GM23338 (cell line): ENCODE results near the gene MAPT. TPM values are rescaled to one million over a fixed set of nuclear protein-coding genes. Genes with fewer than 3 reads are reported as not detected.

Source experiments
- ATAC-seq: fragments of 200-7000 bp; cut with Tn5 transposase; 3 replicates; pipeline ENCODE4 v1.9.1; 2020
- DNase-seq: peaks from one replicate; pipeline ENCODE4 v3.0.0-alpha.2; 2015; ENCODE audit warnings: low spot score
- H2AFZ ChIP-seq: fragments of 200-600 bp; sonication (generic); 2 replicates; pipeline ENCODE4 v1.8.0; 2016; ENCODE audit warnings: antibody characterized with exemption, mild to moderate bottlenecking, moderate library complexity
- H3F3A ChIP-seq: fragments of 200-600 bp; sonication (generic); replicated peaks from 2 replicates; pipeline ENCODE4 v1.8.0; 2017; ENCODE audit warnings: antibody characterized with exemption, mixed run types, low read depth
- H3K27ac ChIP-seq: fragments of 200-600 bp; sonication (generic); 2 replicates; pipeline ENCODE4 v1.6.1; 2016; ENCODE audit warnings: low read depth
- H3K27me3 ChIP-seq: fragments of 200-600 bp; sonication (generic); 2 replicates; pipeline ENCODE4 v1.8.0; 2016; ENCODE audit warnings: mild to moderate bottlenecking, mixed run types, moderate library complexity; ENCODE audit not compliant: insufficient read depth
- H3K36me3 ChIP-seq: fragments of 200-600 bp; sonication (generic); 2 replicates; pipeline ENCODE4 v1.8.0; 2016; ENCODE audit warnings: mild to moderate bottlenecking; ENCODE audit not compliant: insufficient read depth
- H3K4me1 ChIP-seq: fragments of 200-600 bp; sonication (generic); 2 replicates; pipeline ENCODE4 v1.8.0; 2016; ENCODE audit warnings: mild to moderate bottlenecking, moderate library complexity; ENCODE audit not compliant: insufficient read depth
- H3K4me2 ChIP-seq: fragments of 200-600 bp; sonication (generic); 2 replicates; pipeline ENCODE4 v1.7.1; 2017; ENCODE audit warnings: mixed run types
- H3K4me3 ChIP-seq: fragments of 200-600 bp; sonication (generic); 2 replicates; pipeline ENCODE4 v1.6.1; 2016; ENCODE audit warnings: mixed run types
- H3K79me2 ChIP-seq: fragments of 200-600 bp; sonication (generic); replicated peaks from 2 replicates; pipeline ENCODE4 v1.8.0; 2017; ENCODE audit warnings: mild to moderate bottlenecking; ENCODE audit not compliant: insufficient read depth
- H3K9me2 ChIP-seq: fragments of 200-600 bp; sonication (generic); 2 replicates; pipeline ENCODE4 v1.8.0; 2017; ENCODE audit not compliant: insufficient read depth
- H4K20me1 ChIP-seq: fragments of 200-600 bp; sonication (generic); replicated peaks from 2 replicates; pipeline ENCODE4 v1.8.0; 2017; ENCODE audit warnings: mild to moderate bottlenecking; ENCODE audit not compliant: insufficient read depth
- H3K27ac Mint-ChIP-seq: 2 replicates; pipeline ENCODE4 v1.8.0; 2020; ENCODE audit warnings: inconsistent platforms, mild to moderate bottlenecking, moderate library complexity, mixed read lengths
- H3K27me3 Mint-ChIP-seq: 3 replicates; pipeline ENCODE4 v1.8.0; 2022; ENCODE audit warnings: low read depth, mild to moderate bottlenecking, moderate library complexity, mixed read lengths, inconsistent platforms; ENCODE audit not compliant: insufficient read depth, poor library complexity
- H3K36me3 Mint-ChIP-seq: 3 replicates; pipeline ENCODE4 v1.8.0; 2021; ENCODE audit warnings: low read depth, mild to moderate bottlenecking, inconsistent platforms, moderate library complexity, mixed read lengths
- H3K4me1 Mint-ChIP-seq: 3 replicates; pipeline ENCODE4 v1.8.0; 2020; ENCODE audit warnings: mild to moderate bottlenecking, inconsistent platforms, mixed read lengths
- H3K4me3 Mint-ChIP-seq: 3 replicates; pipeline ENCODE4 v1.8.0; 2021; ENCODE audit warnings: moderate library complexity, mild to moderate bottlenecking, inconsistent platforms, mixed read lengths
- H3K9me3 Mint-ChIP-seq: 3 replicates; pipeline ENCODE4 v1.8.0; 2020; ENCODE audit warnings: moderate library complexity, mild to moderate bottlenecking, inconsistent platforms, mixed read lengths
- CREB1 ChIP-seq: fragments of 250-450 bp; sonication (Bioruptor Pico); IDR thresholded peaks from 2 replicates; pipeline ENCODE4 v1.5.0; 2020; ENCODE audit warnings: low read depth, mild to moderate bottlenecking, moderate library complexity
- CTCF ChIP-seq, 2 experiments: fragments of 200-600 bp in 1 of 2; sonication (generic) in 1 of 2; conservative IDR thresholded peaks; 2 replicates each; pipeline versions ENCODE4 v1.5.1 to v1.6.1; 2016 to 2017; ENCODE audit warnings: antibody characterized with exemption in 2 of 2, low read depth in 2 of 2, mild to moderate bottlenecking in 2 of 2, moderate library complexity in 1 of 2
- ETS1 ChIP-seq: IDR thresholded peaks from 2 replicates; pipeline ENCODE4 v1.6.1; 2016; ENCODE audit warnings: antibody characterized with exemption
- EZH2 ChIP-seq: fragments of 200-600 bp; sonication (generic); IDR thresholded peaks from one replicate; pipeline ENCODE4 v1.8.0; 2017; ENCODE audit warnings: antibody characterized with exemption, mild to moderate bottlenecking, low read depth; ENCODE audit not compliant: unreplicated experiment
- EZH2phosphoT487 ChIP-seq: fragments of 200-600 bp; sonication (generic); IDR thresholded peaks from one replicate; pipeline ENCODE4 v1.8.1; 2018; ENCODE audit warnings: antibody characterized with exemption; ENCODE audit not compliant: unreplicated experiment
- JUNB ChIP-seq: IDR thresholded peaks from one replicate; pipeline ENCODE4 v1.6.1; 2016; ENCODE audit warnings: antibody characterized with exemption; ENCODE audit not compliant: unreplicated experiment
- NANOG ChIP-seq: IDR thresholded peaks from 2 replicates; pipeline ENCODE4 v1.6.1; 2016; ENCODE audit warnings: antibody characterized with exemption, borderline replicate concordance
- POLR2AphosphoS5 ChIP-seq: IDR thresholded peaks from 2 replicates; pipeline ENCODE4 v1.6.1; 2016; ENCODE audit warnings: antibody characterized with exemption, low read depth
- STAT1 ChIP-seq: IDR thresholded peaks from one replicate; pipeline ENCODE4 v1.6.1; 2016; ENCODE audit warnings: antibody characterized with exemption; ENCODE audit not compliant: unreplicated experiment
- ZNF114 ChIP-seq: fragments of 250-450 bp; sonication (Bioruptor Pico); IDR thresholded peaks from 2 replicates; pipeline ENCODE4 v1.5.0; 2020; ENCODE audit warnings: mild to moderate bottlenecking, moderate library complexity
- polyA plus RNA-seq: library from polyadenylated mRNA; unstranded; fragments of >200 nt; fragmentation: Nextera tagmentation; extraction: Ambion mirVana; gene quantifications from 2 replicates; pipeline ENCODE4 v1.2.1, GENCODE V29; 2016
- total RNA-seq: library from RNA; depleted of rRNA; stranded (reverse); fragments of >200 nt; shearing (Covaris generic); gene quantifications from 2 replicates; pipeline ENCODE4 v1.2.3, GENCODE V29; 2014
- TF ChIP-seq, protein P1 (sequence below): fragments of 250-450 bp; sonication (Bioruptor Pico); IDR thresholded peaks from 2 replicates; pipeline ENCODE4 v1.5.0; 2020; ENCODE audit warnings: mild to moderate bottlenecking, moderate library complexity

MAPT gene
- total and polyA plus RNA-seq, 2 experiments from 2014 or later: 1.1 to 2.1 TPM

- TF ChIP-seq CTCF (conservative IDR thresholded peaks at IDR 0.05; ENCODE audit: low read depth in 2 of 2) (no peak), STAT1 (no peak), EZH2phosphoT487 (no peak), NANOG (no peak), JUNB (no peak), EZH2 (no peak), ETS1 (no peak), ZNF114 (no peak), CREB1 (CRISPR knock-in tag) (no peak), POLR2AphosphoS5 (no peak)
These were observed 36.1 kb downstream of the MAPT start (continued) for GRCh38 chr17:45930420-45930951.

- ATAC-seq: no peak
- H3K36me3 Mint-ChIP-seq: peaks cover 3% of the 10 kb centered on the region; the same call in 2 of the 3 replicates
- TF ChIP-seq, protein P1, sequence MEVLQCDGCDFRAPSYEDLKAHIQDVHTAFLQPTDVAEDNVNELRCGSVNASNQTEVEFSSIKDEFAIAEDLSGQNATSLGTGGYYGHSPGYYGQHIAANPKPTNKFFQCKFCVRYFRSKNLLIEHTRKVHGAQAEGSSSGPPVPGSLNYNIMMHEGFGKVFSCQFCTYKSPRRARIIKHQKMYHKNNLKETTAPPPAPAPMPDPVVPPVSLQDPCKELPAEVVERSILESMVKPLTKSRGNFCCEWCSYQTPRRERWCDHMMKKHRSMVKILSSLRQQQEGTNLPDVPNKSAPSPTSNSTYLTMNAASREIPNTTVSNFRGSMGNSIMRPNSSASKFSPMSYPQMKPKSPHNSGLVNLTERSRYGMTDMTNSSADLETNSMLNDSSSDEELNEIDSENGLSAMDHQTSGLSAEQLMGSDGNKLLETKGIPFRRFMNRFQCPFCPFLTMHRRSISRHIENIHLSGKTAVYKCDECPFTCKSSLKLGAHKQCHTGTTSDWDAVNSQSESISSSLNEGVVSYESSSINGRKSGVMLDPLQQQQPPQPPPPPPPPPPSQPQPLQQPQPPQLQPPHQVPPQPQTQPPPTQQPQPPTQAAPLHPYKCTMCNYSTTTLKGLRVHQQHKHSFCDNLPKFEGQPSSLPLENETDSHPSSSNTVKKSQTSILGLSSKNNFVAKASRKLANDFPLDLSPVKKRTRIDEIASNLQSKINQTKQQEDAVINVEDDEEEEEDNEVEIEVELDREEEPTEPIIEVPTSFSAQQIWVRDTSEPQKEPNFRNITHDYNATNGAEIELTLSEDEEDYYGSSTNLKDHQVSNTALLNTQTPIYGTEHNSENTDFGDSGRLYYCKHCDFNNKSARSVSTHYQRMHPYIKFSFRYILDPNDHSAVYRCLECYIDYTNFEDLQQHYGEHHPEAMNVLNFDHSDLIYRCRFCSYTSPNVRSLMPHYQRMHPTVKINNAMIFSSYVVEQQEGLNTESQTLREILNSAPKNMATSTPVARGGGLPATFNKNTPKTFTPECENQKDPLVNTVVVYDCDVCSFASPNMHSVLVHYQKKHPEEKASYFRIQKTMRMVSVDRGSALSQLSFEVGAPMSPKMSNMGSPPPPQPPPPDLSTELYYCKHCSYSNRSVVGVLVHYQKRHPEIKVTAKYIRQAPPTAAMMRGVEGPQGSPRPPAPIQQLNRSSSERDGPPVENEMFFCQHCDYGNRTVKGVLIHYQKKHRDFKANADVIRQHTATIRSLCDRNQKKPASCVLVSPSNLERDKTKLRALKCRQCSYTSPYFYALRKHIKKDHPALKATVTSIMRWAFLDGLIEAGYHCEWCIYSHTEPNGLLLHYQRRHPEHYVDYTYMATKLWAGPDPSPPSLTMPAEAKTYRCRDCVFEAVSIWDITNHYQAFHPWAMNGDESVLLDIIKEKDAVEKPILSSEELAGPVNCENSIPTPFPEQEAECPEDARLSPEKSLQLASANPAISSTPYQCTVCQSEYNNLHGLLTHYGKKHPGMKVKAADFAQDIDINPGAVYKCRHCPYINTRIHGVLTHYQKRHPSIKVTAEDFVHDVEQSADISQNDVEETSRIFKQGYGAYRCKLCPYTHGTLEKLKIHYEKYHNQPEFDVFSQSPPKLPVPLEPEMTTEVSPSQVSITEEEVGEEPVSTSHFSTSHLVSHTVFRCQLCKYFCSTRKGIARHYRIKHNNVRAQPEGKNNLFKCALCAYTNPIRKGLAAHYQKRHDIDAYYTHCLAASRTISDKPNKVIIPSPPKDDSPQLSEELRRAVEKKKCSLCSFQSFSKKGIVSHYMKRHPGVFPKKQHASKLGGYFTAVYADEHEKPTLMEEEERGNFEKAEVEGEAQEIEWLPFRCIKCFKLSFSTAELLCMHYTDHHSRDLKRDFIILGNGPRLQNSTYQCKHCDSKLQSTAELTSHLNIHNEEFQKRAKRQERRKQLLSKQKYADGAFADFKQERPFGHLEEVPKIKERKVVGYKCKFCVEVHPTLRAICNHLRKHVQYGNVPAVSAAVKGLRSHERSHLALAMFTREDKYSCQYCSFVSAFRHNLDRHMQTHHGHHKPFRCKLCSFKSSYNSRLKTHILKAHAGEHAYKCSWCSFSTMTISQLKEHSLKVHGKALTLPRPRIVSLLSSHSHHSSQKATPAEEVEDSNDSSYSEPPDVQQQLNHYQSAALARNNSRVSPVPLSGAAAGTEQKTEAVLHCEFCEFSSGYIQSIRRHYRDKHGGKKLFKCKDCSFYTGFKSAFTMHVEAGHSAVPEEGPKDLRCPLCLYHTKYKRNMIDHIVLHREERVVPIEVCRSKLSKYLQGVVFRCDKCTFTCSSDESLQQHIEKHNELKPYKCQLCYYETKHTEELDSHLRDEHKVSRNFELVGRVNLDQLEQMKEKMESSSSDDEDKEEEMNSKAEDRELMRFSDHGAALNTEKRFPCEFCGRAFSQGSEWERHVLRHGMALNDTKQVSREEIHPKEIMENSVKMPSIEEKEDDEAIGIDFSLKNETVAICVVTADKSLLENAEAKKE (CRISPR knock-in tag): no peak
- no peak for TF ChIP-seq JUNB
- no peak for TF ChIP-seq CTCF (conservative IDR thresholded peaks at IDR 0.05; ENCODE audit: low read depth in 2 of 2)
- TF ChIP-seq CREB1 (CRISPR knock-in tag): no peak
- no peak for TF ChIP-seq EZH2phosphoT487
- no peak for TF ChIP-seq EZH2
- no peak for TF ChIP-seq STAT1
These were observed 37.3 kb downstream of the MAPT start for GRCh38 chr17:45931677-45932076.

More at GRCh38 chr17:45931677-45932076, 37.3 kb downstream of the MAPT start:
- Mint-ChIP-seq H3K27ac (no peak overlapping the region), H3K9me3 (peaks cover 12% of the 10 kb centered on the region; the same call in 2 of the 3 replicates), H3K4me3 (no peak overlapping the region), H3K27me3 (peaks cover 13% of the 10 kb centered on the region), H3K4me1 (peaks cover 4% of the 10 kb centered on the region; the same call in 2 of the 3 replicates)
- H3K27ac ChIP-seq: no peak overlapping the region
- H3K79me2 ChIP-seq: no peaks in the 10 kb centered on the region
- no peak overlapping the region for H3K4me3 ChIP-seq
- H4K20me1 ChIP-seq: no peaks in the 10 kb centered on the region
- no peaks in the 10 kb centered on the region for H3F3A ChIP-seq
- no peak overlapping the region for H2AFZ ChIP-seq
- no peak overlapping the region for H3K4me2 ChIP-seq
- H3K27me3 ChIP-seq: no peaks in the 10 kb centered on the region
- no peaks in the 10 kb centered on the region for H3K9me2 ChIP-seq
- 0 out of 2 replicates have a peak, but pooled peaks cover 5% of the 10 kb centered on the region for H3K4me1 ChIP-seq
- no peak for DNase-seq
- no peaks in the 10 kb centered on the region for H3K36me3 ChIP-seq
